ENCODE results near the gene ME2. TPM values are rescaled to one million over a fixed set of nuclear protein-coding genes. Genes with fewer than 3 reads are reported as not detected.
"Not testable (repeated sequence)": the region's sequence is repeated elsewhere in the genome, so short reads cannot be mapped to it uniquely, and the experiment has no call there.

The ME2 gene
- total RNA-seq, result 100 to 1,000 TPM; 153 TPM

DNA sequence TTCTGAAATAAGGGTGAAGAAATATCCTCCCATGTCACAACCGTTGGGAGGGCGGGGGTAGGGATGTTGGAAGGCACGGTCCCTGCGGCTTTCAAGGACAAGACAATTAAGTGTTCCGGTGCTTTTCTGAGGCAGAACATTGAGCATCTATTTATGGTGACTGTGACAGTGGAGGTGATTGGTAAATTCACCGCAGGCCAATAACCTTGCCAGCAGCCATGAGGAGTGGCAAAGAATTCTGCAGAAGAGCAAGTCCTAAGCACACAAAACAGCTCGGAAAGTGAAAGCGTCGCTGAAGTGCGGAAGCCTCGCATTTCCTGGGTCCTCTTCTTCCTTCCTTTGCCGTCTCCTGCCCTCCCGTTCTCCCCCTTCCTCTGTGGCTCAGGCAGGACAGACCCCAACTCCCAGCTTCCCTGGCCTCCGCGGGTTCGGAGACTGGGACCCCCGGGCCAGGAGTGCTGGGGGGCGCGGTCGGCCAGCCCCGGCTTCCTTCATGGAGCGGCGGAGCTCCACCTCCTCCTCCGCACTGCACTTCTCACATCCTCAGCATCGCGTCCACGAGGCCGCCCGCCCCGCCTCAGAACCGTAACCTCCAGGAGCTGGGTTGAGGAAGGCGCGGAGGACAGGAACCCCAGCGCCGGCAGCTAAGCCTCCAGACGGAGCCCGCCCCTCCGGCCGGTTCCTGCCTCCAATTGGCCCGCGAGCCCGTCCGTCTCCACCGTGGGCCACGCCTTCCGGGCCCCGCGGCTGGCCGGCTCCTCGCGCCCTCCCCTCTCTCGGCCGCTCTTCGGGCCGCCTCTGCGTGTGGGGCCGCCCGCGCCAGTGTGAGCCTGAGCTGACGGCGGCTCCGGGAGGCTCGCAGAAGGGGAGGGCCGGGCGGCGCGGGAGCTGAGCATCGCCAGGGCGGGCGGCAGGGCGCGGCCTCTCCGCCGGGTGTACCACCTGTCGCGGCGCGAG is at the start of gene ME2:
TSS of gene ME2 (plus strand) at position 774 of the 957 bp plus-strand sequence. CDS start 16,703 bp downstream, outside the sequence.
- Mint-ChIP-seq H3K27ac (peak within 1 kb of the TSS; percentile 97), H3K4me3 (peak within 1 kb of the TSS; percentile 98), H3K27me3 (peaks cover 6% of the 10 kb centered on the region), H3K4me1 (peaks cover 24% of the 10 kb centered on the region), H3K9me3 (no peaks in the 10 kb centered on the region), H3K36me3 (peaks cover 21% of the 10 kb centered on the region)
- peak; percentile 96 for DNase-seq

DNA sequence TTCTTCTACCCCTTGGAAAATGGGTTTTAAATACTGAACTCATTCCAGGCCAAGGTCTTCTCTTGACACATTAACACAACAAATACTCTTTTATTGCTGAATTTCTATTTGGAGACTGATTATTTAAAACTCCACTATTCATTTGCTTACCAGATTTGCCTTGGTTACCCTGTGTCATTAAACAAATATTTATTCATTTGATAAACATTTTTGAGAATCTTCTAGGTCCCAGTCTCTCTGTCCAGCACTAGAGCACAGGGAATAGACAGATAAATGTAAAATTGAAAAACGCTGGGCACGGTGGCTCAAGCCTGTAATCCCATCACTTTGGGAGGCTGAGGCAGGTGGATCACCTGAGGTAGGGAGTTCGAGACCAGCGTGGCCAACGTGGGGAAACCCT is 49.3 kb upstream of the ME2 start:
- no peak overlapping the region for H3K4me3 Mint-ChIP-seq
- H3K27me3 Mint-ChIP-seq, result no peaks in the 10 kb centered on the region
- DNase-seq, result no peak
- H3K9me3 Mint-ChIP-seq, result no peaks in the 10 kb centered on the region
- H3K4me1 Mint-ChIP-seq, result no peaks in the 10 kb centered on the region
- H3K27ac Mint-ChIP-seq, result no peak overlapping the region
- no peaks in the 10 kb centered on the region for H3K36me3 Mint-ChIP-seq

DNA sequence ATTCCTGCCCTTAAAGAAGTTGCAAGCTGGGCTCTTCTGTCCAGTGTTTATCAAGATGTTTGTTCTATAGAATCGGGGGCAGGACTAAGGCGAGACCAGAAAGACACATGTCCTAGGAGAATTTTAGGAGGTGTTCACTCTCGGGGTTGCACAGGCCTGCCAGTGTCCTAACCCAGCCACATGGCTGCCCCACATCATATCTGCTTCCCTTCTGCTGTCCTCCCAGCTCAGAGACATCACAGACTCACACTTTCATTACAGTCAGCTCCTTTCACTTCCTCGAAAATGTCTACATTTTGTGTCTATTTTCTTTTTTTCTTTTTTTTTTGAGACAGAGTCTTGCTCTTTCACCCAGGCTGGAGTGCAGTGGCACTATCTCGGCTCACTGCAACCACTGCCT is 48.4 kb upstream of the ME2 start:
- no peaks in the 10 kb centered on the region for H3K27me3 Mint-ChIP-seq
- no peaks in the 10 kb centered on the region for H3K36me3 Mint-ChIP-seq
- no peak for DNase-seq
- H3K27ac Mint-ChIP-seq, result no peak overlapping the region
- no peaks in the 10 kb centered on the region for H3K4me1 Mint-ChIP-seq
- no peaks in the 10 kb centered on the region for H3K9me3 Mint-ChIP-seq
- no peak overlapping the region for H3K4me3 Mint-ChIP-seq

DNA sequence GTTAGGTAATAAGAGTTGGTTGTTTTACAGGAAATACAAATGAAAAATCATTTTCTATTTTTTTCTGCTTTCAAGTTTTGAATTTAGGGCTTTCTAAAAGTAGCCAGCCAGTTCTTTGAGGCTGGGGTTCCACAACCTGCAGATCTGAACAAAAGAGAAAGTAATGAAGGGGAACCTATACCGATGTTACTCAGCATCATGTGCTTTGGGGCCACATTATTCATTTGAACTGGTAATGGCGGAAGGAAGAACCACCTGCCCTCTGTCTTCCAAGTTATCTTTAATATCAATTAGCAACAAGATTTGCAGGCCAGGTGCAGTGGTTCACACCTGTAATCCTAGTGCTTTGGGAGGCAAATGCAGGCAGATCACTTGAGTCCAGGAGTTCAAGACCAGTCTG is 46.2 kb upstream of the ME2 start:
- DNase-seq, result no peak
- Mint-ChIP-seq H3K27me3 (no peaks in the 10 kb centered on the region), H3K4me1 (peaks cover 6% of the 10 kb centered on the region), H3K27ac (no peak overlapping the region), H3K4me3 (no peak overlapping the region), H3K9me3 (no peaks in the 10 kb centered on the region), H3K36me3 (no peaks in the 10 kb centered on the region)

DNA sequence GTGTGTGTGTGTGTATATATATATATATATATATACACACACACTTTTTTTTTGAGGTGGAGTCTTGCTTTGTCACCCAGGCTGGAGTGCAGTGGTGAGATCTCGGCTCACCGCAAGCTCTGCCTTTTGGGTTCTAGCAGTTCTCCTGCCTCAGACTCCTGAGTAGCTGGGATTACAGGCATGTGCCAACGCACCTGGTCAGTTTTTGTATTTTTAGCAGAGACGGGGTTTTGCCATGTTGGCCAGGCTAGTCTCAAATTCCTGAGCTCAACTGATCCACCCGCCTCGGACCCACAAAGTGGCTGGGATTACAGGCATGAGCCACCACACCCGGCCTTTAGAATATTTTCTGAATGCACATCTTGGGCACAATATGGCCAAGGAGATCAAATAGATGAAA is 45.4 kb upstream of the ME2 start:
- not testable (repeated sequence) for H3K36me3 Mint-ChIP-seq, H3K4me1 Mint-ChIP-seq, H3K27ac Mint-ChIP-seq, H3K27me3 Mint-ChIP-seq, H3K9me3 Mint-ChIP-seq, DNase-seq, H3K4me3 Mint-ChIP-seq

DNA sequence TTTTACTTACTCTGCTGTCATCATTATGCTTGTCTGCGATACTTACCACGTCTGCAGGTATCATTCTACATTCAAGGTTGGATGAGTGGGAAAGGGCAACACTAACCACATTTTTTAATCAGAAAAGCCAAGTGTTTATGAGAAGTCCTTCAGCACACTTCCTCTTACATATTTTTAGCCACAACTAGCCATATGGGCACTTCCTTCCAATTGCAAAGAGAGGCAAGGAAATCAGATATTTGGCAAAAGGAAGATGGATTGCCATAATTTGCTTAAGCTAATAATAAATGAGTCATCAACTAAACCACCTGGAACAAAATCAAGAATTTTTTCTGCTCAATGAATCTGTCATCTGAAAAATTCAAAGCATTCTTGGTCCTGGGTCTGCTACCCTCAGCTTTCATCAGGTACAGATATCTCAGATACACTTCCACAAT is 42.4 kb upstream of the ME2 start:
- Mint-ChIP-seq H3K4me3 (no peak overlapping the region), H3K27ac (no peak overlapping the region), H3K4me1 (peaks cover 6% of the 10 kb centered on the region), H3K36me3 (no peaks in the 10 kb centered on the region), H3K9me3 (no peaks in the 10 kb centered on the region), H3K27me3 (no peaks in the 10 kb centered on the region)
- DNase-seq, result no peak

DNA sequence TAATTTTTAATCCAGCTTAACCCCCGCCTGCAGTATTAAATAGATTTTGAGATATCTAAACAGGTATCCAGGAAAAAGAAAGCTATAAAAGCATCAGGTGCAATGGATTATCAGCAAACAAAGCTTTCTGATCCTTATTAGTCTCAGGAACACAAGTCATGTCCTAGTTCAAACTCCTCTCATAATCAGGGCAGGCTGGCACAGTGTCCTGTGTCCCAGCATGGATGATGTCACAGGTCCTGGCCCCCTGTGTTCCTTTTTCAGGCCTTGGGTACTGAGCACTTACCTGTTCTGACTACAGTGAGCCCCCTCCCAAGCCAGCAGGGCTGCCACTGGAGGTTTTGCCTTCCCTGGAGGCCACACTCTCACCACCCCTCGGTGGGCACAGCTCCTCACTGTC is 39.6 kb upstream of the ME2 start:
- H3K27ac Mint-ChIP-seq, result no peak overlapping the region
- DNase-seq, result no peak

DNA sequence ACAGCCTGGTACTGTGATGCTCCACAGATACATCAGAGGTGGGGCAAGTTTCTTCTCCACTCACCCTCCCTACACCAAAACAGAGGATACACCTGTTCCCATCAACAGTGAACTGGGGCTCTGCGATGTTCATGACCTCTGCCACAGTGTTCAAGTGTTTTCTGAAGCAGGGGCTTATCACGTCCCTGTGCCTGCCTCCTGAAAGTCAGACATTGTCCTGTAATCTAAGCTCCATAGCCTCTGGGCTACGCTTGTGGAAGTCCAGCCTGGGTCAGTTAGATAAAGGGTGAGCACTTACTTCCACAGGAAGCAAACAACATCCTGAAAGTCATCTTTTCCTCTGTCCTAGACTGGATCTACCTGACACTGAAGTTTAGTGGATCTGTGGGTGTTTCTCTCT is 38.9 kb upstream of the ME2 start:
- no peak overlapping the region for H3K4me3 Mint-ChIP-seq
- H3K9me3 Mint-ChIP-seq, result no peaks in the 10 kb centered on the region
- no peak for DNase-seq

More for the DNA sequence above, 39.6 kb upstream of the ME2 start:
- Mint-ChIP-seq H3K9me3 (no peaks in the 10 kb centered on the region), H3K36me3 (no peaks in the 10 kb centered on the region), H3K4me1 (peaks cover 6% of the 10 kb centered on the region), H3K4me3 (no peak overlapping the region), H3K27me3 (no peaks in the 10 kb centered on the region)

DNA sequence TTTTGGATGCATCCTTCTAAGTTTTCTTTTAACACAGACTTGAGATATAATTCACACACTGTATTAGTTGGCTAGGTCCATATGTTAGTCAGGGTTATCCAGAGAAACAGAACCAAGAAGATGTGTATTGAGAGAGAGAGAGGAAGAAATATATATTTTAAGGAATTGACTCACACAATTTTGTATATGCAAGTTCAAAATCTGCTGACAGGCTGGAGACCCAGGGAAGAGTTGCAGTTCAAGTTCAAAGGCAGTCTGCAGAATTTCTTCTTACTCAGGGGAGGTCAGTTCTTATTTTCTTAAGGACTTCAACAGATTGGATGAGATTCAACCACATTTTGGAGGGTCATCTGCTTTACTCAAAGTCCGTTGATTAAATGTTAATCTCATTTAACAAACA is 36.1 kb upstream of the ME2 start:
- DNase-seq, result no peak
- Mint-ChIP-seq H3K27ac (no peak overlapping the region), H3K36me3 (no peaks in the 10 kb centered on the region), H3K9me3 (no peaks in the 10 kb centered on the region), H3K4me3 (no peak overlapping the region), H3K27me3 (no peaks in the 10 kb centered on the region), H3K4me1 (no peaks in the 10 kb centered on the region)

More for the DNA sequence above, 38.9 kb upstream of the ME2 start:
- Mint-ChIP-seq H3K27ac (no peak overlapping the region), H3K27me3 (no peaks in the 10 kb centered on the region), H3K36me3 (no peaks in the 10 kb centered on the region), H3K4me1 (peaks cover 6% of the 10 kb centered on the region)

DNA sequence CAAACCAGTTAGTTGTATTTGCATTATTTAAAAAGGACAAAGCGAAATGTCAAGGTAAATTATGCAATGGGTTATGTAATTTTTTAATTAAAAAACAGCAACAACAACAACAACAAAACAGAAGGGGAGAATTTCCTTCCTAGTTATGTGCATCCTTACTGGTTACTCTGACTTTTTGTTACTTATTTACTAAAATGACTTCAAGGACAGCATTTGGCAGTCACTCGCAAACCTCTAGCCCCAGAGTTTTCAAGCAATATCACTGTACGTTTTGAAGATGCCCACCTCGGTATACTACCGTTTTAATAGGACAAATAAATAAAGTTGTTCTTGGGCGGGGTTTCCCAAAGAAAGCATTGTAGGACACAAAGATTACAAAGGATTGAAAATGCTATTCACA is 34.4 kb upstream of the ME2 start:
- no peaks in the 10 kb centered on the region for H3K4me1 Mint-ChIP-seq
- H3K27me3 Mint-ChIP-seq, result no peaks in the 10 kb centered on the region
- H3K27ac Mint-ChIP-seq, result no peak overlapping the region
- H3K9me3 Mint-ChIP-seq, result no peaks in the 10 kb centered on the region
- no peak for DNase-seq
- H3K4me3 Mint-ChIP-seq, result no peak overlapping the region
- H3K36me3 Mint-ChIP-seq, result no peaks in the 10 kb centered on the region

DNA sequence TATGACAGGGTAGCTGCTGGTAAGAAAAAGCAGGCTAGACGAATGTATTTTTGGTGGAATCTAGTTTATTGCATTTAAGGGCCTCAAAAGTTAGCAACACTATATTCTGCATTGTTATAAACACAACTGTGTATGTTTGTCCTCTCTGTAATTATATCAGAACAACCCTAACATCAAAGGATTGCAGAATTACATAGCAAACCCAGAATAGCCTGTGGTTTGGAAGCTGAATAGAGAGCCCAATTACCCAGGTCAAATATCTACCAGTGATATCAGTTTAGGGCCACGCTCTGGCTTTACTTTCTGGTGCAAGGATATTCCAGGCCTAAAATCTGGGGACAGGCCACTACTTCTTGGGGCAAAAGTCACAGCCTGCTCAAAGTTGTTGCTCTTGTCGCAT is 34.0 kb upstream of the ME2 start:
- H3K9me3 Mint-ChIP-seq, result no peaks in the 10 kb centered on the region
- no peaks in the 10 kb centered on the region for H3K4me1 Mint-ChIP-seq
- H3K27ac Mint-ChIP-seq, result no peak overlapping the region
- no peak for DNase-seq
- no peak overlapping the region for H3K4me3 Mint-ChIP-seq
- no peaks in the 10 kb centered on the region for H3K36me3 Mint-ChIP-seq
- no peaks in the 10 kb centered on the region for H3K27me3 Mint-ChIP-seq

DNA sequence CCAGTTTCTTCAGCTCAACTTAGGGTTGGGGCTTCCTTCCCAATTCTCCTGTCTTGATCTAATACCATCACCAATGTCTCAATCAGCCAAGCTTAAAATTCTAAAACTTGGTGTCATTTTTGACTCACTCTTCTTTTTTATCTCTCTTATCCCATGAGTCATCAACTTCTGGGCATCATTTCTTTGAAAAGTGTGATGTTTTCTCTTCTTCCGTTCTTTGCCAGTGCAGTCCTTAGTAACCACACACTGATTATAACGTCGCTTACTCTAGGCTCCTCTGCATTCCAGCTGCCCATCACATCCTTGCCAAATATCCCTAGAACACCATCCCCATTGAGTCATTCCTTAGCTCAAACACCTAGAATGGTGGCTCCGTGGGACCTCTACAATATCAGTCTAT is 31.7 kb upstream of the ME2 start:
- Mint-ChIP-seq H3K4me1 (no peaks in the 10 kb centered on the region), H3K4me3 (no peak overlapping the region), H3K36me3 (no peaks in the 10 kb centered on the region), H3K27ac (no peak overlapping the region), H3K27me3 (no peaks in the 10 kb centered on the region), H3K9me3 (no peaks in the 10 kb centered on the region)
- DNase-seq, result no peak

DNA sequence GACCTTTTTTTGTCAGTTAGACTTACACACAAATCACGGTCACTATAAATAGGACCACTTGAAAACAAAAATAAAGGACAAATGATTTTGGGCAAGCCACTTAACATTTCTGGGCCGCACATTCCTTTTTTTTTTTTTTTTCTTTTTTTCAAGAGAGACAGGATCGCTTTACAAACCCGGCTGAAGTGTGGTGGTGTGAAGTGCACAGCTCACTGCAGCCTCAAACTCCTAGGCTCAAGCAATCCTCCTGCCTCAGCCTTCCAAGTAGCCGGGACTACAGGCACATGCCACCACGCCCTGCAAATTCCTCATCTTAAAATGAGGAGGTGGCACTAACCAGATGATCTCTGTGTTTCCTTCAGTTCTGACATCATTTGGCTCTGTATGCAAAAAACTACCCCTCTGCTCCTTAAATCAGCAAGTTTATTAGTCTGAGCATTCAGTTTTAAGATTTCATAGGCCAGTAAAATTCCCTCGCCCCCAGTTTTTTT is 30.8 kb upstream of the ME2 start:
- H3K9me3 Mint-ChIP-seq, result no peaks in the 10 kb centered on the region
- H3K4me3 Mint-ChIP-seq, result no peak overlapping the region
- H3K27me3 Mint-ChIP-seq, result no peaks in the 10 kb centered on the region
- DNase-seq, result no peak
- no peaks in the 10 kb centered on the region for H3K4me1 Mint-ChIP-seq
- no peak overlapping the region for H3K27ac Mint-ChIP-seq
- no peaks in the 10 kb centered on the region for H3K36me3 Mint-ChIP-seq

DNA sequence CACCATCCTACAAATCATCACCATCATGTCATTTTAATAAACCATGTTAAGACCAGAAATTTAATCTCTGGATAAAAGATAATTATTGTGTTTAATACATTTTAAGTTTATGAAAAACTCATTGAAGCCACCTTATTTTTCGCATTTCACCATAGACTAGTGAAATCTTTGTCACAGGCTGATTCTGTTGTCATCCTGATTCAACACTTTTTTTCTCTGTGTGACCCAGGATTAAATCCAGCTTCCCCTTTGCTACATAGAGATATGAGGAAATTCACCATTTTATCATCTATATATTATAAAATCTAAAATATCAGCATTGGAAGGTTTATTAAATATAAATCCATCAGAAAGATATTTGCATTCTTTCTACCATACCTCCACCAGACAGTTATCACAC is 29.9 kb upstream of the ME2 start:
- no peak for DNase-seq
- Mint-ChIP-seq H3K4me1 (no peaks in the 10 kb centered on the region), H3K9me3 (peaks cover 2% of the 10 kb centered on the region), H3K4me3 (no peak overlapping the region), H3K36me3 (no peaks in the 10 kb centered on the region), H3K27ac (no peak overlapping the region), H3K27me3 (peaks cover 3% of the 10 kb centered on the region)

DNA sequence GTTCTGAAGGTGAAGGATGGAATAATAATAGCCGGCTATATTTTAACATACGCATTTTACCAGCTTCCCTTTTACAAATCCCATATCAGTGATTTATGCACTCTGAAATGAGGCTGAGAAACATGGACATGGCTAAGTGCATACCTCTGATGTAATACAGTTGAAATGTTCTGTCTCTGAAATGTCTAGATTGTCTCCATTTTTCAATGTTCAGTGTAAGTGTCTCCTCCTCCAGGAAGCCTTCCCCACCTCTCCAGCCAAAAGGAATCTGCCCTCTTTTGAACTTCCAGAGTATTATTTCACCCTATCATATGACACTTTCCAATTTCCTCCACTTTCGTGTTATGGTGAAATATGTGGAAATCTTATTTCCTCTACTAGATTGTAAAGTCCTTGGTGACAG is 29.5 kb upstream of the ME2 start:
- Mint-ChIP-seq H3K27me3 (peaks cover 4% of the 10 kb centered on the region), H3K4me1 (no peaks in the 10 kb centered on the region), H3K4me3 (no peak overlapping the region), H3K36me3 (no peaks in the 10 kb centered on the region), H3K27ac (no peak overlapping the region), H3K9me3 (peaks cover 7% of the 10 kb centered on the region)
- no peak for DNase-seq

Data from activated naive CD8-positive, alpha-beta T cell treated with anti-CD3 and anti-CD28 coated beads for 36 hours (primary cell).